HG03280 (cell line): ENCODE measurements around the gene GPR162.

ENCODE experiments used
- ATAC-seq: cut with Tn5 transposase; IDR thresholded peaks from one replicate; pipeline ENCODE4 v1.9.1; 2021; ENCODE audit warnings: mild to moderate bottlenecking, moderate library complexity; ENCODE audit not compliant: unreplicated experiment

GPR162 gene

DNA sequence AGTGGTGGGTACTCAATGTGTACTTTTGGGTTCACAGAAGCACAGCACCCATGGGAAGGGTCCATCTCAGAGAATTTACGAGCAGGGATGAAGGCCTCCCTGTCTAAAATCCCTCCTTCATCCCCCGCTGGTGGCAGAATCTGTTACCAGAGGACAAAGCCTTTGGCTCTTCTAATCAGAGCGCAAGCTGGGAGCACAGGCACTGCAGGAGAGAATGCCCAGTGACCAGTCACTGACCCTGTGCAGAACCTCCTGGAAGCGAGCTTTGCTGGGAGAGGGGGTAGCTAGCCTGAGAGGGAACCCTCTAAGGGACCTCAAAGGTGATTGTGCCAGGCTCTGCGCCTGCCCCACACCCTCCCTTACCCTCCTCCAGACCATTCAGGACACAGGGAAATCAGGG, 1.5 kb upstream of the GPR162 start:
- ATAC-seq: no peak

DNA sequence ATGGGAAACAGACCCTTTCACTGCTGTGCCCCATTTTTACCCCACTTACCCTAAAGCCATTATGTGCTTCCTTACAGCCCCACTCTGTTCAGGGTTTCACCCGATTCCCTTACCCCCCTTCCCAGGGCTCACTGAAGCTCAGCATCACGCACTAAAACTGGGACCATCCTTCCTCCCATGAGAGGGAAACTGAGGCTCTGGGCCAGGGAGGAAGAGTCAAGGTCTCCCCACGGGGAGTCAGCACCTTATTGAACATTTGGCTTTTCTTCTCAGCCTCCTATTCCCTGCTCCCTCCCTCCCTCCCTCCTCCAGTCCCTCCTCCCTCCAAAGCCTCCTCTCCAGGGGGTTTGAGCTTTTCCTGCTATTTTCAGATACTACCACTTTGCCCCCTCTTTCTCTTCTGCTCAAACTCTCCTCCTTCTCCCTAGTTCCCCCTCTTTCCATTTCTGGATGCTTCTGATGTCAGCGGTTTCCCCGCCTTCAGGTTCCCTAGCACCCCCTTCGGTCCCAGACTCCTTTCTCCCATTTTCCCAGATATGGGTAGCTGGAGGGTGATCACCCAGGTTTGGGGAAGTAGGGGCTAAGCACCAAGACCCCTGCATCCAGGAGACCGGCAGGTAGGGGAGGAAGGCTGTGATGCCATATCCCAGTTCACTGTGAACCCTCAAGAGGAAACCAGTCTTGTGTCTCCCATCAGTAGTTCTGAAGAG, 960 bp downstream of the GPR162 start:
- no peak for ATAC-seq

DNA sequence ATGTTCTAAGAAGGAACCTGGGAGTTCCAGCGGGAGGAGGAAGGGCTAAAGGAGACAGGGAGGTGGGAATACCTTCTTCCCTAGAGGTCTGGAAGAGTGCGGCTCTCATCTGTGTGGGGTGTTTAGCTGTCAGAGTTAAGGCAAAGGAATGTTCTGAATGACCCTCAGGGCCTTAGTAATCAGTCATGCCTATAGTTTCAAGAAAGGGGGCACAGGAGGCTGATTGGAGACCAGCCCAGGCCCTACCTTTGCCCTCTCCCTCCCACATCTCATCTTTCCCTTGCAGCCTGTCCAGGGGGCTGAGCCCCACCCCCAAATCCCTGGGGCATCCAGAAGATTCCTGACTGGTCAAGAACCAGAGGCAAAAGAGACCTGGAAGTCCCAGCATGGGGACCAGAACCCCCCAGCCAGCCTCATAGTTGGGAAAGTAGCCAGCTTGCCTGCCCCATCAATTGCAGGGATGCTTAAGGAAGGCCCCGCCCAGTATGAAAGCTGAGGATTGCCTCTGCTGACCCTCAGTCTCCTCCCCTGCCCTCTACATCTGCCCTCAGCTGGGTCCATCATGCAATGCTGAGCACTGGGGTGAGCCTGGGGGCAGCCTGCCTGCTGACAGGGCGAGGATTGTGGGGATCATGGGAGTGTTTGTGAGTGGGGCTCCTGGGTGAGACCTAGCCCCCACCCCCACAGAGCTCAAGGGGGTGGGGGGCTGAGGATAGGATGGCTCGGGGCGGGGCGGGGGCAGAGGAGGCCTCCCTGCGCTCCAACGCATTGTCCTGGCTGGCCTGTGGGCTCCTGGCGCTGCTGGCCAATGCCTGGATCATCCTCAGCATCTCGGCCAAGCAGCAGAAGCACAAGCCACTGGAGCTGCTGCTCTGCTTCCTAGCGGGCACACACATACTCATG, 1.8 kb downstream of the GPR162 start:
- no peak for ATAC-seq

DNA sequence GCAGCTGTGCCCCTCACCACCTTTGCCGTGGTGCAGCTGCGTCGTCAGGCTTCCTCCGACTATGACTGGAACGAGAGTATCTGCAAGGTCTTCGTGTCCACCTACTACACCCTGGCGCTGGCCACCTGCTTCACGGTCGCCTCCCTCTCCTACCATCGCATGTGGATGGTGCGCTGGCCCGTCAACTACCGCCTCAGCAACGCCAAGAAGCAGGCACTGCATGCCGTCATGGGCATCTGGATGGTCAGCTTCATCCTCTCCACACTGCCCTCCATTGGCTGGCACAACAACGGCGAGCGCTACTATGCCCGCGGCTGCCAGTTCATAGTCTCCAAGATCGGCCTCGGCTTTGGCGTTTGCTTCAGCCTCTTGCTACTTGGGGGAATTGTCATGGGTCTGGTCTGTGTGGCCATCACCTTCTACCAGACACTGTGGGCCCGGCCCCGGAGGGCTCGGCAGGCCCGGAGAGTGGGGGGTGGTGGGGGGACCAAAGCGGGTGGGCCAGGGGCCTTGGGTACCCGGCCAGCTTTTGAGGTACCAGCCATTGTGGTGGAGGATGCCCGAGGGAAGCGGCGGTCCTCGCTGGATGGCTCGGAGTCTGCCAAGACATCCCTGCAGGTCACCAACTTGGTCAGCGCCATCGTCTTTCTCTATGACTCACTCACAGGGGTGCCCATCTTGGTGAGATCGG, 2.6 kb downstream of the GPR162 start:
- ATAC-seq: no peak

DNA sequence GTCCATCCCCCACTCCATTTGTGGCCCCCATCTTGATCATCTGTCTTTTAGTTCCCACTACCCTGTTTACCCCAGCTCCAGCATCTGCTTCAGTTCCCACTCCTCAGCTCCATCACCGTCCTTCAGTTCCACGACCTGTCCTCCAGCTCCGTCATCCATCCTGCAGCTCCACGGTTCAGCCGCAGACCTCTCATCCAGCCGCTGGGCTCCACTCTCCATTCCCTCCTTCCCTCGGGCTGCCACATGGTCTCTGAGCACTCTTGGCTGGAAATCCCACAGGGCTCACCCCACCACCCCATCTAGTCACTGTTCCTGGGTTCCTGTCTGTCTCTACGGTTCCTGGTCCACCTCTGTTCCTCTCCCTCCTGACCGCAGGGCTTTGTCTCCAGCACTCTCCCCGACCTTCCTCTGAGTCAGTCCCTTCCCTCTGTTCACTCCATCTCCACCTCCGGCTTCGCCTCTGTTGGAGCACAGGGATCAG, 3.3 kb downstream of the GPR162 start:
- no peak for ATAC-seq

DNA sequence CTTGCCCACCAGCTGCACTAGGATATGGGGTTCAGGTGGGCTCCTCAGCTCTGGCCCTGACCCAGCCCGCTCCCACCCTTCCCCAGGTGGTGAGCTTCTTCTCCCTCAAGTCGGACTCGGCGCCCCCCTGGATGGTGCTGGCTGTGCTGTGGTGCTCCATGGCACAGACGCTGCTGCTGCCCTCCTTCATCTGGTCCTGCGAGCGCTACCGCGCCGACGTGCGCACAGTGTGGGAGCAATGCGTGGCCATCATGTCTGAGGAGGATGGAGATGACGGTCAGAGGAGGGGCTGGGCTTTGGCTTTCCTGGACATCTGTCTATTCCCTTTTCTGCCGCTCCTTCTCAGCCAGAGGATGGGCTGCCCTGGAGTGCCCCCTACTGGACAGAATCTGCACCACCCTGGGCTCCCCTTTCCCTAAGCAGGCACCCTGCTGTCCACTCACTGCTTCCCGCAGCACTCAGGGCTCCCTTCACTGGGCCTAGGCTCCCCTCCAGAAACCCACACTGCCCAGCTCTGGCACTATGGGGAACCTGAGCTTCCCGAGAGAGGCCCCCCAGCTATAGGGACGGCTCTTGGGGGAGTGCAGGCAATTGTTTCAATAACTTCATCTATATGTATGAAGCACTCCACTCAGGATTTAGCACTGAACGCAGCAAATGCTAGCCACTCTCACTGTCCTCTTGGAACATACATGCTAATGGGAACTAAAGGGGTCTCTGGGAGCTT, 3.9 kb downstream of the GPR162 start:
- ATAC-seq: no peak

DNA sequence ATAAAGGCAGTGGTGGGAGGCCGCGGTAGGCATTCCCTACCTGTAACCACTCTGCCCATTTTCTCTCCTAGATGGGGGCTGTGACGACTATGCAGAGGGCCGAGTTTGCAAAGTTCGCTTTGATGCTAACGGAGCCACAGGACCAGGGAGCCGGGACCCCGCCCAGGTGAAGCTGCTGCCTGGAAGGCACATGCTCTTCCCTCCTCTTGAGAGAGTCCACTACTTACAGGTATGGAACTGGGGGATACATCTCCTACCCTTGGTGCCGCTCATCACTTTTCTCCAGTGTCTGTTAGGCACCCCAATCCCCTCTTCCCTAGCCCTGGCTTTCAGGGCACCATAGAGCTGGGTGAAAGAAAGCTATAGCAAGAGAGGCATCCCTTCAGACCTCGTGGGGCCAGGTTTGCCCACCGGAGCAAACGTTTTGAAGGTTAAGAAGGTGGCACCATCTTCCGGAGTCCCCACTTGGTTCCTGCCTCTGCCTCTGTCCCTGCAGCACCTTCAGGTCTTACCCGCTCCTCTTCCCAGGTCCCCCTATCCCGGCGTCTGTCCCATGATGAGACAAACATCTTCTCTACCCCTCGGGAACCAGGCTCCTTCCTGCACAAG, 4.6 kb downstream of the GPR162 start:
- no peak for ATAC-seq

DNA sequence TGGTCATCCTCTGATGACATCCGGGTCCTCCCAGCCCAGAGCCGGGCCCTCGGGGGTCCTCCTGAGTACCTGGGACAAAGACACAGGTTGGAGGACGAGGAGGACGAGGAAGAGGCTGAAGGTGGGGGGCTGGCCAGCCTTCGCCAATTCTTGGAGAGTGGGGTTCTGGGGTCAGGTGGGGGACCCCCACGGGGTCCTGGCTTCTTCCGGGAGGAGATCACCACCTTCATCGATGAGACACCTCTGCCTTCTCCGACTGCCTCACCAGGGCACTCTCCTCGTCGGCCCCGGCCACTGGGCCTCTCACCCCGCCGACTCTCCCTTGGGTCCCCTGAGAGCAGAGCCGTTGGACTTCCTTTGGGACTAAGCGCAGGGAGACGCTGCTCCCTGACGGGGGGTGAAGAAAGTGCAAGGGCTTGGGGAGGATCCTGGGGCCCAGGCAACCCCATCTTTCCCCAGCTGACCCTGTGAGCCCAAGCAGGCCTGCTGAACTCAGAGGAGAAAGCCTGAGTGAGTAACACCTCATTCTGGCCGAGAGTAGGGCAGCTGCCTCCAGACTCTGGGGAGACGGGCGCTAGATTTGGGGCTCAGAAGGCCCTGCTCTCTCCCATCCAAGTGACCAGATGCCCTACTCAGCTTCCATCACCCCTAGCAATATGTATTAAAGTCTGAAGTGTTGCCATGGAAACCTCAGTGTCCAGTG, 5.3 kb downstream of the GPR162 start:
- ATAC-seq: no peak

DNA sequence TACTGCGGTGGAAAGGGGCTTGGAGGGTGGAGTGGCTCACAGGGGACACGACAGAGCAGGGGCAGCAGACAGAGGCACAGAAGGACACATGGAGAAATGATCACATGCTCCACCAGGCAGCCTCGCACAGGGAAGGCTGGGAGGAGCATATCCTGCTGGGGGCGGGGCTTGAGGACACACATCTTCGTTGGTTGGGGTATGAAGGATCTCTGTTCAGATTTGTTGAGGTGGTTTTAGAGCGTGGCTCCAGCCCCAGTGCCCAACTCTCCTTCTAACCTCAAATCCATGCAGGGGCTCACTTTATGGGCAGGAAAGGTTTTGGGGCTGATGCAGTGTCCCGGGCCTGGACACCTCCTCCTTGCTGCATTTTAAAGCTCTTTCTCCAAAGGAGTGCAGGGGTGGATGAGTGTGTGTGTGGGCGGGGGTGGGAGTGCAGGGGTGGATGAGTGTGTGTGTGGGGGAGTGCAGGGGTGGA, 5.9 kb downstream of the GPR162 start:
- no peak for ATAC-seq

DNA sequence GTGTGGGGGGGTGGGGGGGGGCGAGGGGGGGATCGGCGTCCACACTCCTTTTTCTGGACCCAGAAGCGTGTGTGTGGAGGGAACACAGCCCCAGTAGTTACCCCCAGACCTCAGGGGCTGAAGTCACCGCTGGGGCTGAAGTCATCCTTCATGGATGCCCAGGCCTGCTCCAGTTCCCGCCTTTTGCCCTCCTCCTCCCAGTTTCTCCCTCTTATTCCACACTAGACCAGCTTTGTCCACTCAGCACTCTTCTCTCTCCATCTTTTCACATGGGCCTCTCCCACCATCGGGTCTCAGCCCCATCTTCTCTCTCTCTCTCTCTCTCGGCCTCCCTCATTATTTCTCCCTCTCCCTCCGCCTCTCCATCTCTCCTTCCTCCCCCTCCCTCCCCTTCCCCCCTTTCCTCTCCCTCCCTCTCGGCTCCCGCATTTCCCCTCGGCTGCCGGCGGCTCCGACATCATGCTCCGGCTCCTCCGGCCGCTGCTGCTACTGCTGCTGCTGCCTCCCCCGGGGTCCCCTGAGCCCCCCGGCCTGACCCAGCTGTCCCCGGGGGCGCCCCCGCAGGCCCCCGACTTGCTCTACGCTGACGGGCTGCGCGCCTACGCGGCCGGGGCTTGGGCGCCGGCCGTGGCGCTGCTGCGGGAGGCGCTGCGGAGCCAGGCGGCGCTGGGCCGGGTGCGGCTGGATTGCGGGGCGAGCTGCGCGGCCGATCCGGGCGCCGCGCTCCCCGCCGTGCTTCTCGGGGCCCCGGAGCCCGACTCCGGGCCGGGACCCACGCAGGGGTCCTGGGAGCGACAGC, 6.6 kb downstream of the GPR162 start, which contains the start of gene P3H3:
Gene P3H3 (plus strand): TSS at position 426 of the 799 bp plus-strand sequence. CDS start 34 bp downstream, at position 460.
- ATAC-seq: no peak

DNA sequence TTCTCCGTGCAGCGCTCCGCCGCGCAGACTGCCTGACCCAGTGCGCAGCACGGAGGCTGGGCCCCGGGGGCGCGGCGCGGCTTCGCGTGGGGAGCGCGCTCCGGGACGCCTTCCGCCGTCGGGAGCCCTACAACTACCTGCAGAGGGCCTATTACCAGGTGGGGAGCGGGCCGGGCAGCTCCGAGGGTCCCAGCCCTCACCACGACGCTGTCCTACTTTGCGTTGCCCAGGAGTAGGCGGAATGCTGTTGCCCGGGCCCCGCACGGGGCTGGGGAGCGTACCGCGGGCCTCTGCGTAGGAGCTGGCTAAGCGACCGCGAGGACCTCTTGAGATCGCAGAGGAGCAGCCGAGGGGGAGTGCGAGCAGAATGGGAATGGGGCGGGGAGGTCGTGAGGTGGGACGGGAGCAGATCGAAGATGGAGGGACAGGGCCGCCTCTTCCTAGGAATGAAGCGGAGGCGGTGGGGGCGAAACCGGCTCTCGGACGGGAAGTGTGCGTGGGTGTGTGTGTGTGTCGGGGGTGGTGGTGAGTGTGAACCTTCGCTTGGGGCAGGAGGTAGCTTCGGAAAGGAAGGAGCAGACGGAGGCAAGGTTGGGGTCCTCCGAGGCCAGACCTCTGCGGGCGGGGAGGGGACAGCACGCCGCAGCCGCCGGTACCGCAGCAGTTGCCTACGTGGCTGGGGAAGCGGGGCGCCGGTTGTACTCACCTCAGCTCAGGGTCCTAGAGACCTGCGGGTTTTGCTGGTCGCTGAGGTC, 7.3 kb downstream of the GPR162 start:
- ATAC-seq: no peak

DNA sequence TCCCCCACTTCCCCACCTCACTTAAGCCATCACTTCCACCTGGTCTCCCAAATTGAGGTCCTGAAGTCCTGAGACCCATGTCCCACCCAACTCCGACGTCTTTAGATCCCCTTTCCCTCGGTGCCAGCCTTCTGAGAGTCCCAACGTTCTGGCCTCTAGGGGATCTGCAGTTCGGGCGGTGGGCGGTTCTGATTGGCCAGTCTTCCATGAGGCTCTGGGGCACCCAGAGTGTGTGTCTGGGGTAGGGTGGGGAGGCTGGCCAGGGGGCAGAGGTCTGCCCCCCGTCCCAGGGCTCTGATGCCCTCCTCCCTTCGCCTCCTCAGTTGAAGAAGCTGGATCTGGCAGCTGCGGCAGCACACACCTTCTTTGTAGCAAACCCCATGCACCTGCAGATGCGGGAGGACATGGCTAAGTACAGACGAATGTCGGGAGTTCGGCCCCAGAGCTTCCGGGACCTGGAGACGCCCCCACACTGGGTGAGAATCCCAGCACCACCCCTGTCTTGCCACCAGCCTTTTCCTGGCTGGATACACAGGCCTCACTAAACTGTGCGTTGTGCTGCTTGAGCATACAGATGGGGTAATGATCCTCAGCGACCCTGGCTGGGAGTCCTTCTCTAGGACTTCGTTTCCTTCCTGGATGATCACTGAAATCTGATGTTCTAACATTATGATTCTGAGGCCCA, 8.1 kb downstream of the GPR162 start:
- no peak for ATAC-seq

DNA sequence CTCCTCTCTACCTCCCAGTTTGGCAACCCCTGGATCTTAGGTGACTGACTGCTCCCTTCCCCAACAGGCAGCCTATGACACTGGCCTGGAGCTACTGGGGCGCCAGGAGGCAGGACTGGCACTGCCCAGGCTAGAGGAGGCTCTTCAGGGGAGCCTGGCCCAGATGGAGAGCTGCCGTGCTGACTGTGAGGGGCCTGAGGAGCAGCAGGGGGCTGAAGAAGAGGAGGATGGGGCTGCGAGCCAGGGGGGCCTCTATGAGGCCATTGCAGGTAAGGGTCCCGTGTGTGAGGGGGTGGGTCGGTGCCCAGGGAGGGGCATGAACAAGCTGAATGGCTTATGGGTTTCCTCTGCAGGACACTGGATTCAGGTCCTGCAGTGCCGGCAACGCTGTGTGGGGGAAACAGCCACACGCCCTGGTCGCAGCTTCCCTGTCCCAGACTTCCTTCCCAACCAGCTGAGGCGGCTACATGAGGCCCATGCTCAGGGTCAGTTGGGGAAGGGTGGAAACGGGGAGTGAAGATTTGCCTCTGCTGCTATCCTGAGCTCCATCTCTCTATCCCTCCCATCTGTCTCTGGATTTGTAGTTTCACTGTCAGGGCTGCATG, 8.8 kb downstream of the GPR162 start:
- ATAC-seq: no peak

DNA sequence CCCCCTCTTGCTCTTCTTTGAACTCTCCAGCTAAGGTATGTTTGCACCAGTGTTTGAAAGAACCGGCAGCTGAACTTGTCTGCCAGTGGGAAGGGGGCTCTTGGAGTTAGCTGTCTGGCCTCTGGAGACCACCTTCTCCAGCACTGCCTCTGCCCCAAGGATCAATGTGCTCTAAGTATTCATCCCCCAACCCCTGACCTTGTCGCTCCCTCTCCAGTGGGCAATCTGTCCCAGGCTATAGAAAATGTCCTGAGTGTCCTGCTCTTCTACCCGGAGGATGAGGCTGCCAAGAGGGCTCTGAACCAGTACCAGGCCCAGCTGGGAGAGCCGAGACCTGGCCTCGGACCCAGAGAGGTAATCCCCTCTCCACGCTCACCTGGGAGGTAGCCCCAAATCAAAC, 9.4 kb downstream of the GPR162 start:
- ATAC-seq: no peak

DNA sequence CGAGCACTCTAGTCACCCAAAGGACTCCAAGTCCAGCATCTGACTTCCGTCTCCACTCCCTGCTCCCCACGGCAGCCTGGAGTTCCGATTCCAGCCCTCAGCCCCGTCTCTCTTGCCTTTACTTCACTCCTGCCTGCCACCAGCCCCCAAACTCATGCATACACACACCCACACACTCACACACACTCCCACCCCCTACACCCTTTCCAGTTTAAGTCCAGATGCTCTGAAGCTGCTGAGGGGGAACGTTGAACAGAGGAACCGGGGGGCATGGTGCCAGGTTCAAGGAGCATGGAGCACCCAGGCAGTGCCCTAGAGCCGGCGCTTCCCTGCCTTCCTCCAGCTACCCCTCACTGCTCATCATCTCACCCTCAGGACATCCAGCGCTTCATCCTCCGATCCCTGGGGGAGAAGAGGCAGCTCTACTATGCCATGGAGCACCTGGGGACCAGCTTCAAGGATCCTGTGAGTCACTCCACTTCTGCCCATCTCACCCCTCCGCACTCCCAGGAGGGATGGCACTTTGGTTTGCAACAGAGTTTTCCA, 9.9 kb downstream of the GPR162 start:
- no peak for ATAC-seq

DNA sequence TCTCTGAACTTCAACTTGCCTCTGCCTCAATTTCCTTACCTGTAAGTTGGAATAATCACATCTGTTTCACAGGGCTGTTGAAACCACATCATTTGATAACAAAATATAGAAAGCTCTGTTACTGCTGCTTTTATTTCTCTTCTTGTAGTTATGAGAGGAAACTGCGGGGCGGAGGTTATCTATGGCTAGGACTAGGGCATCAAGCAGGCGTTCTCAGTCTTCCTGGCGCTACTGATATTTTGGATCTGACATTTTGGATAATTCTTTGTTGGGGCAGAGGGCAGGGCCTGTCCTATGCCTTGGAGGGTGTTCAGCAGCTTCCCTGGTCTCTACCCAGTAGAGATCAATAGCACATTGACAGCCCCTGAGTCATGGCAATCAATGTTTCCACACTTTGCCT, 10.5 kb downstream of the GPR162 start:
- ATAC-seq: no peak
